ENCODE measurements around the gene CEP72.

Gene CEP72

DNA sequence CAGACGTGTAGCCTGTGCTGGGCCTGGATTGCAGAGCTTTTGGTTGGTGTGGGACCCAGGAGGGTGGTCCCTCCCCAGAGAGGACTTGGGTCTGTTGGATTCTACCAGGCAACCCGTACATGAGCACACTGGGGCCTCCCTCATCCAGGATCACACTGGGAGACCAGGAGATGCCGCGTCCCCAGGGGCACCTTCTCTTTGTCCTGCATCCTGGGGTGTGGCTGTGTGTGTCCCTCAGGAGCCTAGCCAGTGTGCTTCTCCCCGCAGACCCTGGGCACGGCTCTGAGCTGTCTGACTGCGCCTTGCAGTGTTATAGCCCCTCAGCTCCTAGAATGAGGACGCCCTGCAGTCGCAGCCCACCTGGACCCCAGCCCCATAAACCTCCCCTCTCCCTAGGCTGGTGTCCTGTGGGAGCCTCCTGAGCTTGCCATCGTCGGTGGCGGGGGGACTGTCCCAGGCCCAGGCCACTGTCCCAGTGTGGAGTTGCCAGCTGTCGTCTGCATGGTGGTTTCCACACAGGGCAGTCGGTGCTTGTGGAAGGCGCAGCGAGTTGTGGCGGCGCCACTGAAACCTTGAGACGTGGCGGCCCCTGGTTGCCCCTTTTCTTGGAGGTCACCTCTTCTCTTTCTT lies 27.6 kb downstream of the CEP72 start:
- Histone ChIP-seq H2BK120ac (ENCODE audit: low read depth, low read length) (no peak overlapping the region), H3K27me3 (ENCODE audit: control insufficient read depth in 3 of 3, insufficient read depth in 3 of 3, low read depth in 1 of 3, low read length in 3 of 3) (no peaks in the 10 kb centered on the region), H4K8ac (ENCODE audit: low read depth, low read length) (no peak overlapping the region), H3K79me1 (ENCODE audit: low read depth, low read length) (peaks cover 5% of the 10 kb centered on the region), H2BK12ac (ENCODE audit: low read length) (no peak overlapping the region), H3K4ac (ENCODE audit: low read length) (no peak overlapping the region), H4K91ac (ENCODE audit: low read depth, low read length, poor library complexity) (no peak overlapping the region), H3K36me3 (replicated peaks in 1 of 2; ENCODE audit: control insufficient read depth in 2 of 2, insufficient read depth in 2 of 2, low read length in 2 of 2) (peaks cover 75 to 99% of the 10 kb centered on the region in 2 donors), H3K18ac (ENCODE audit: low read length) (peak overlapping the region; percentile 48), H3K9ac (ENCODE audit: low read depth, low read length, poor library complexity) (no peak overlapping the region), H2AFZ (ENCODE audit: low read length) (no peak overlapping the region), H3K27ac (replicated peaks; ENCODE audit: low read length) (no peak overlapping the region), H3K4me3 (ENCODE audit: low read length in 2 of 2) (no peak overlapping the region), H3K23ac (ENCODE audit: low read depth, low read length, poor library complexity) (peak overlapping the region; percentile 20), H2BK5ac (ENCODE audit: low read length) (no peak overlapping the region), H3K4me1 (ENCODE audit: control insufficient read depth in 2 of 2, insufficient read depth in 1 of 2, low read depth in 1 of 2, low read length in 2 of 2) (no peaks in the 10 kb centered on the region), H3K4me2 (ENCODE audit: insufficient read depth, low read length, poor library complexity, severe bottlenecking) (no peak overlapping the region), H3K9me3 (replicated peaks in 1 of 2; ENCODE audit: control insufficient read depth in 2 of 2, insufficient read depth in 1 of 2, low read depth in 1 of 2, low read length in 2 of 2) (peaks cover 0 to 5% of the 10 kb centered on the region in 2 donors), H2BK15ac (ENCODE audit: low read length) (no peak overlapping the region), H3K14ac (ENCODE audit: low read length) (no peak overlapping the region), H2AK5ac (ENCODE audit: low read depth, low read length) (no peak overlapping the region)
- no peak for DNase-seq (ENCODE audit: low spot score)
- WGBS, 2 donors (ENCODE audit: extremely low coverage in 2 of 2, insufficient read length in 2 of 2, insufficient replicate concordance in 1 of 2): no CpG with 5 or more reads among the region's 20 CpGs

DNA sequence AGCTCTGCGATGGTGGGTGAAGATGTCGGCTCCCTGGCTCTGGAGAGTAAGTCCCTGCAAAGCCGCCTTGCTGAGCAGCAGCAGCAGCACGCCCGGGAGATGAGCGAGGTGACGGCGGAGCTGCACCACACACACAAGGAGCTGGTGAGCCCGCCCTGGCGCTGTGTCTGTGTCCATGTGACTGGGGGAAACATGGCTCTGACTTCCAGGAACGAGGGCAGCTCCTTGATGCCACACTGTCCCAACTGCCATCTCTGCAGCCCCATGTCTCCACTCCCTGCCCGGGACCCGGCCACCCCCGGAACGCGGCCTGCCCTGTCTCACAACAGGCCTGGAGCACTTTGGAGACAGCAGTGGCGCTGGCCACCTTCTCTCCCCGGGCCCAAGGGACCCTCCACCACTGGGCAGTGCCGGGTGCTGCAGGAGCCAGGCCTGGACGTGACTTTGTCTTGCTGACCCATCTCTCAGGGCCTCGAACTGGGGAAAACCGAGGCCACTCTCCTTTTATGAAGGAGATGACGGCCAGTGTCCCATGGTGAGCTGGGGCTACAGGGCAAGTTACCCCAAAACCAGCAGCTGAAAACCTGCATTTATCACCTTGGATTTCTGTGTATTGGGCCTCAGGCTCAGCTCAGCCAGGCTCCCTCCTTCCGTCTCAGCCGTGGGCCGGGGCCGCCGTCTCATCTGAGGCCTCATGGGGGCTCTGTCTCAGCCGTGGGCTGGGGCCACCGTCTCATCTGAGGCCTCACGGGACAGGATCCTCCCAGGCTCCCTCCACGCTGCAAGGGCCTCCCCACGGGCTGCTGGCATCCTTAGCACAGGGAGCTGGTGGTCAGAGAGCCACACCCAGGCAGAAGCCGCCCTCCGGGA lies 28.6 kb downstream of the CEP72 start:
- Histone ChIP-seq H3K4me1 (ENCODE audit: control insufficient read depth in 2 of 2, insufficient read depth in 1 of 2, low read depth in 1 of 2, low read length in 2 of 2) (no peaks in the 10 kb centered on the region), H3K14ac (ENCODE audit: low read length) (no peak overlapping the region), H2BK120ac (ENCODE audit: low read depth, low read length) (no peak overlapping the region), H3K27ac (replicated peaks; ENCODE audit: low read length) (no peak overlapping the region), H2BK5ac (ENCODE audit: low read length) (peak overlapping the region; percentile 24), H3K27me3 (ENCODE audit: control insufficient read depth in 3 of 3, insufficient read depth in 3 of 3, low read depth in 1 of 3, low read length in 3 of 3) (no peaks in the 10 kb centered on the region), H2BK12ac (ENCODE audit: low read length) (peak overlapping the region; percentile 22), H3K4me2 (ENCODE audit: insufficient read depth, low read length, poor library complexity, severe bottlenecking) (no peak overlapping the region), H4K91ac (ENCODE audit: low read depth, low read length, poor library complexity) (no peak overlapping the region), H3K9ac (ENCODE audit: low read depth, low read length, poor library complexity) (no peak overlapping the region), H3K9me3 (replicated peaks in 1 of 2; ENCODE audit: control insufficient read depth in 2 of 2, insufficient read depth in 1 of 2, low read depth in 1 of 2, low read length in 2 of 2) (peaks cover 0 to 3% of the 10 kb centered on the region in 2 donors), H2BK15ac (ENCODE audit: low read length) (no peak overlapping the region), H3K4ac (ENCODE audit: low read length) (no peak overlapping the region), H3K36me3 (replicated peaks in 1 of 2; ENCODE audit: control insufficient read depth in 2 of 2, insufficient read depth in 2 of 2, low read length in 2 of 2) (peaks cover 72 to 99% of the 10 kb centered on the region in 2 donors), H3K79me1 (ENCODE audit: low read depth, low read length) (peaks cover 5% of the 10 kb centered on the region), H4K8ac (ENCODE audit: low read depth, low read length) (no peak overlapping the region), H2AK5ac (ENCODE audit: low read depth, low read length) (no peak overlapping the region), H3K4me3 (ENCODE audit: low read length in 2 of 2) (no peak overlapping the region), H3K23ac (ENCODE audit: low read depth, low read length, poor library complexity) (peak overlapping the region; percentile 91), H3K18ac (ENCODE audit: low read length) (no peak overlapping the region), H2AFZ (ENCODE audit: low read length) (no peak overlapping the region)
- no peak for DNase-seq (ENCODE audit: low spot score)
- no CpG with 5 or more reads among the region's 35 CpGs for WGBS, 2 donors (ENCODE audit: extremely low coverage in 2 of 2, insufficient read length in 2 of 2, insufficient replicate concordance in 1 of 2)

DNA sequence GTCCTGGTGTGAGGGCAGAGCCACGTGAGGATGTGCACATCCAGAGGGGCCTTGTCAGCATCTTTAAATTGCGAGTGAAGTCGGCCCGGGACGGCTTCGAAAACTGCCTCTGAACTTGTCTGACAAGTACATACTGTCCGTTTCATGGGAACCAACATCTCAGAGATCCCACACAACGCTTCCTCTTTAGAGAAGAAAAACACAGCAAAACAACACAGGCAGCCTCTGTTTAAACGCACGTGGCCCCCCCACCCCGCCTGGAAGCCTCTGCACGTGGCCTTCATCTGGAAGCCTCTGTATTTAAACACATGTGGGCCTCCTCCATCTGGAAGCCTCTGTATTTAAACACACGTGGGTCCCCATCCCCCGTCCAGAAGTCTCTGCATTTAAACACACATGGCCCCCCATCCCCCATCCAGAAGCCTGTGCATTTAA lies 29.2 kb downstream of the CEP72 start:
- Histone ChIP-seq H3K9ac (ENCODE audit: low read depth, low read length, poor library complexity) (no peak overlapping the region), H2BK15ac (ENCODE audit: low read length) (no peak overlapping the region), H2BK12ac (ENCODE audit: low read length) (no peak overlapping the region), H3K79me1 (ENCODE audit: low read depth, low read length) (peaks cover 5% of the 10 kb centered on the region), H3K4ac (ENCODE audit: low read length) (no peak overlapping the region), H2BK5ac (ENCODE audit: low read length) (no peak overlapping the region), H3K9me3 (replicated peaks in 1 of 2; ENCODE audit: control insufficient read depth in 2 of 2, insufficient read depth in 1 of 2, low read depth in 1 of 2, low read length in 2 of 2) (peaks cover 0 to 2% of the 10 kb centered on the region in 2 donors), H2AFZ (ENCODE audit: low read length) (no peak overlapping the region), H4K8ac (ENCODE audit: low read depth, low read length) (no peak overlapping the region), H3K4me3 (ENCODE audit: low read length in 2 of 2) (no peak overlapping the region), H2BK120ac (ENCODE audit: low read depth, low read length) (no peak overlapping the region), H3K14ac (ENCODE audit: low read length) (no peak overlapping the region), H3K27me3 (ENCODE audit: control insufficient read depth in 3 of 3, insufficient read depth in 3 of 3, low read depth in 1 of 3, low read length in 3 of 3) (no peaks in the 10 kb centered on the region), H3K36me3 (replicated peaks in 1 of 2; ENCODE audit: control insufficient read depth in 2 of 2, insufficient read depth in 2 of 2, low read length in 2 of 2) (peaks cover 71 to 99% of the 10 kb centered on the region in 2 donors), H4K91ac (ENCODE audit: low read depth, low read length, poor library complexity) (no peak overlapping the region), H3K23ac (ENCODE audit: low read depth, low read length, poor library complexity) (peak overlapping the region; percentile 43), H2AK5ac (ENCODE audit: low read depth, low read length) (no peak overlapping the region), H3K4me2 (ENCODE audit: insufficient read depth, low read length, poor library complexity, severe bottlenecking) (no peak overlapping the region), H3K18ac (ENCODE audit: low read length) (no peak overlapping the region), H3K27ac (replicated peaks; ENCODE audit: low read length) (no peak overlapping the region), H3K4me1 (ENCODE audit: control insufficient read depth in 2 of 2, insufficient read depth in 1 of 2, low read depth in 1 of 2, low read length in 2 of 2) (no peaks in the 10 kb centered on the region)
- WGBS, 2 donors (ENCODE audit: extremely low coverage in 2 of 2, insufficient read length in 2 of 2, insufficient replicate concordance in 1 of 2): no CpG with 5 or more reads among the region's 14 CpGs
- DNase-seq (ENCODE audit: low spot score): no peak

DNA sequence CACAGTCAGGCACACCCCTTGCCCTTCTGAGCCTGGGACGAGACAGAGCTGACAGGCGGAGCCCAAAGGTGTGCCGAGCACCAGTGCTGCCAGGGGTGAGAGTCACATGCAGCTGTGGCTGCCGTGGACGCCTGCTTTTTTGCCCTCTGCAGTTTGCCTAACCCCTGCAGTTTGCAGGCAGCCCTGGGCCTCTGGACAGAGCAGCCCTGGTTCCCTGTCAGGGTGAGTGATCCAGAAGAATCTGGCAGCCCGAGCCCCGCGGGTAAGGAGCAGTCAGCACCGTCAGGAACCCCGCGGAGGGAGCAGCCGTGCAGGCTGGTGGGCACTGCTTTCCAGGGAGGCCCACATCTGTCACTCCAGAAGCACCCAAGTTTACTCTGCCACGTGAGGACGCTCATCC lies 30.3 kb downstream of the CEP72 start:
- Histone ChIP-seq H2AFZ (ENCODE audit: low read length) (no peak overlapping the region), H2BK12ac (ENCODE audit: low read length) (no peak overlapping the region), H3K18ac (ENCODE audit: low read length) (no peak overlapping the region), H2BK15ac (ENCODE audit: low read length) (no peak overlapping the region), H4K8ac (ENCODE audit: low read depth, low read length) (no peak overlapping the region), H3K23ac (ENCODE audit: low read depth, low read length, poor library complexity) (no peak overlapping the region), H3K9me3 (replicated peaks in 1 of 2; ENCODE audit: control insufficient read depth in 2 of 2, insufficient read depth in 1 of 2, low read depth in 1 of 2, low read length in 2 of 2) (peaks cover under 1 to 5% of the 10 kb centered on the region in 2 donors), H2BK120ac (ENCODE audit: low read depth, low read length) (no peak overlapping the region), H3K4me3 (ENCODE audit: low read length in 2 of 2) (no peak overlapping the region), H3K9ac (ENCODE audit: low read depth, low read length, poor library complexity) (peak overlapping the region; percentile 70), H3K4ac (ENCODE audit: low read length) (no peak overlapping the region), H2BK5ac (ENCODE audit: low read length) (no peak overlapping the region), H3K4me2 (ENCODE audit: insufficient read depth, low read length, poor library complexity, severe bottlenecking) (no peak overlapping the region), H3K27me3 (ENCODE audit: control insufficient read depth in 3 of 3, insufficient read depth in 3 of 3, low read depth in 1 of 3, low read length in 3 of 3) (no peaks in the 10 kb centered on the region), H3K27ac (replicated peaks; ENCODE audit: low read length) (no peak overlapping the region), H3K4me1 (ENCODE audit: control insufficient read depth in 2 of 2, insufficient read depth in 1 of 2, low read depth in 1 of 2, low read length in 2 of 2) (no peaks in the 10 kb centered on the region), H3K14ac (ENCODE audit: low read length) (no peak overlapping the region), H4K91ac (ENCODE audit: low read depth, low read length, poor library complexity) (no peak overlapping the region), H2AK5ac (ENCODE audit: low read depth, low read length) (no peak overlapping the region), H3K36me3 (replicated peaks in 1 of 2; ENCODE audit: control insufficient read depth in 2 of 2, insufficient read depth in 2 of 2, low read length in 2 of 2) (peaks cover 74 to 99% of the 10 kb centered on the region in 2 donors), H3K79me1 (ENCODE audit: low read depth, low read length) (peaks cover 12% of the 10 kb centered on the region)
- DNase-seq (ENCODE audit: low spot score): no peak
- WGBS, 2 donors (ENCODE audit: extremely low coverage in 2 of 2, insufficient read length in 2 of 2, insufficient replicate concordance in 1 of 2): no CpG with 5 or more reads among the region's 14 CpGs
